Heart left ventricle (tissue), 13 donors: Measurements from ENCODE around the gene ZMIZ2.

ENCODE experiments used
- CTCF ChIP-seq, 12 donors: fragments of 200-600 bp; sonication (generic) in 4 of 12; IDR thresholded peaks; one replicate each; pipeline versions ENCODE4 v1.5.0 to v1.8.0; 2018 to 2022; ENCODE audit warnings: antibody characterized with exemption in 12 of 12, mild to moderate bottlenecking in 5 of 12
- POLR2A ChIP-seq, 2 donors: fragments of 450-650 bp; IDR thresholded peaks; one replicate each; pipeline ENCODE4 v1.6.1; 2017; ENCODE audit warnings: antibody characterized with exemption in 2 of 2, mild to moderate bottlenecking in 2 of 2, moderate library complexity in 2 of 2
- donor health status: ischemic (EF 13 %, LVEDD 7.1; RV severe dilation, severe dysfunction).
- donor health status: DM: no; HTN: yes; CAD: no.
- donor health status: DM: no; HTN: no; CAD: no.
- donor health status: ischemic (EF 25% LVEDD 6.9; RV normal size, moderate dysfunction).
- donor health status: ischemic (EF 25% LVEDD 5.7; RV mildly dilated, moderate dysfunction).
- donor health status: ischemic (EF 35%, LVEDD 5.7; RV mildly dilated, moderate dysfunction).
- donor health status: nonischemic (EF 11% LVEDD 7.7; RV severe dilation, severe dysfunction).
- donor health status: DM: yes; HTN: yes; CAD: no.
- donor health status: PGD.
- donor health status: ischemic (EF 29% LVEDD 5.4; RV normal size, mild dysfunction).
- donor health status: nonischemic (EF 23%, LVEDD 6.1; RV moderate dilation, normal function).

DNA sequence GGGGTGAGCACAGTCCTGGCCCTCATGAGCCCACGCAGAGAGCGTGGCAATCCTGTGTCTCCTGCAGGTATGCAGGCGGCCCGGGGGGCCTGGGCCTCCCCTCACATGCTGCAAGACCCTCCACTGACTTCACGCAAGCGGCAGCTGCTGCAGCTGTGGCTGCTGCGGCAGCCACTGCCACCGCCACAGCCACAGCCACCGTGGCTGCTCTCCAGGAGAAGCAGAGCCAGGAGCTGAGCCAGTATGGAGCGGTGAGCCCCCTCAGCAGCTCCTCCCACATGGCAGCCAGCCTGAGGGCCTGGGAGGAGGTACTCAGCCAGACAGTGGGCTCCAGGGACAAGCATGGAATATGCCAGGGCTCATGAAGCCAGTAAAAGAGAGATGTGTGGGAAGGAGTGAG lies 8.7 kb downstream of the ZMIZ2 start:
- TF ChIP-seq CTCF (IDR thresholded peaks at IDR 0.05) (no peak), POLR2A (IDR thresholded peaks at IDR 0.05) (no peak)
